Hindlimb muscle (tissue), 1 donor: Measurements from ENCODE around the gene NEDD4L. TPM values are rescaled to one million over a fixed set of nuclear protein-coding genes. Genes with fewer than 3 reads are reported as not detected.
A peak's percentile ranks its signal among the peaks of the same experiment; 100 is the strongest.

Experiments
- DNase-seq: peaks from one replicate; pipeline ENCODE4 v3.0.0-alpha.2; 2013
- polyA plus RNA-seq: library from polyadenylated mRNA; unstranded; fragments of 120-200 nt; gene quantifications from one replicate; pipeline ENCODE4 v1.2.1, GENCODE V29; 2013; ENCODE audit not compliant: insufficient read length

The NEDD4L gene
- polyA plus RNA-seq, 1 donor = 45.4 TPM

- DNase-seq = no peak
These were observed 254.5 kb downstream of the NEDD4L start for GRCh38 chr18:58298251-58299134.

GRCh38 chr18:58299135-58299473 lies 255.1 kb downstream of the NEDD4L start:
- no peak for DNase-seq

GRCh38 chr18:58299936-58300335 lies 255.9 kb downstream of the NEDD4L start:
- no peak for DNase-seq

GRCh38 chr18:58300867-58301266 lies 256.8 kb downstream of the NEDD4L start:
- no peak for DNase-seq

GRCh38 chr18:58302811-58303210 lies 258.8 kb downstream of the NEDD4L start:
- no peak for DNase-seq

GRCh38 chr18:58303363-58303762 lies 259.3 kb downstream of the NEDD4L start:
- no peak for DNase-seq

GRCh38 chr18:58305792-58306191 lies 261.8 kb downstream of the NEDD4L start:
- DNase-seq = no peak

GRCh38 chr18:58307441-58307840 lies 263.4 kb downstream of the NEDD4L start:
- DNase-seq = no peak

GRCh38 chr18:58308463-58308862 lies 264.4 kb downstream of the NEDD4L start:
- DNase-seq = no peak

GRCh38 chr18:58309099-58309498 lies 265.1 kb downstream of the NEDD4L start:
- no peak for DNase-seq

- DNase-seq = no peak
These were observed 265.7 kb downstream of the NEDD4L start for GRCh38 chr18:58309610-58310239.

- DNase-seq = no peak
These were observed 266.5 kb downstream of the NEDD4L start for GRCh38 chr18:58310517-58310916.

- no peak for DNase-seq
These were observed 267.4 kb downstream of the NEDD4L start for GRCh38 chr18:58311390-58311789.

- no peak for DNase-seq
These were observed 269.5 kb downstream of the NEDD4L start for GRCh38 chr18:58313491-58314032.

GRCh38 chr18:58314284-58314683 lies 270.3 kb downstream of the NEDD4L start:
- no peak for DNase-seq

GRCh38 chr18:58315041-58315440 lies 271.0 kb downstream of the NEDD4L start:
- DNase-seq = no peak

- no peak for DNase-seq
These were observed 271.8 kb downstream of the NEDD4L start for GRCh38 chr18:58315739-58316215.

GRCh38 chr18:58316396-58317342 lies 272.6 kb downstream of the NEDD4L start:
- no peak for DNase-seq

GRCh38 chr18:58319719-58320118 lies 275.7 kb downstream of the NEDD4L start:
- DNase-seq = no peak

- no peak for DNase-seq
These were observed 277.0 kb downstream of the NEDD4L start for GRCh38 chr18:58320907-58321561.

GRCh38 chr18:58321986-58322385 lies 278.0 kb downstream of the NEDD4L start:
- peak; percentile 85 for DNase-seq

GRCh38 chr18:58322464-58322863 lies 278.4 kb downstream of the NEDD4L start:
- no peak for DNase-seq
